ENCODE measurements around the gene ATRIP.
A peak's percentile ranks its signal among the peaks of the same experiment; 100 is the strongest.
"Not testable (repeated sequence)": the region's sequence is repeated elsewhere in the genome, so short reads cannot be mapped to it uniquely, and the experiment has no call there.

The ATRIP gene

DNA sequence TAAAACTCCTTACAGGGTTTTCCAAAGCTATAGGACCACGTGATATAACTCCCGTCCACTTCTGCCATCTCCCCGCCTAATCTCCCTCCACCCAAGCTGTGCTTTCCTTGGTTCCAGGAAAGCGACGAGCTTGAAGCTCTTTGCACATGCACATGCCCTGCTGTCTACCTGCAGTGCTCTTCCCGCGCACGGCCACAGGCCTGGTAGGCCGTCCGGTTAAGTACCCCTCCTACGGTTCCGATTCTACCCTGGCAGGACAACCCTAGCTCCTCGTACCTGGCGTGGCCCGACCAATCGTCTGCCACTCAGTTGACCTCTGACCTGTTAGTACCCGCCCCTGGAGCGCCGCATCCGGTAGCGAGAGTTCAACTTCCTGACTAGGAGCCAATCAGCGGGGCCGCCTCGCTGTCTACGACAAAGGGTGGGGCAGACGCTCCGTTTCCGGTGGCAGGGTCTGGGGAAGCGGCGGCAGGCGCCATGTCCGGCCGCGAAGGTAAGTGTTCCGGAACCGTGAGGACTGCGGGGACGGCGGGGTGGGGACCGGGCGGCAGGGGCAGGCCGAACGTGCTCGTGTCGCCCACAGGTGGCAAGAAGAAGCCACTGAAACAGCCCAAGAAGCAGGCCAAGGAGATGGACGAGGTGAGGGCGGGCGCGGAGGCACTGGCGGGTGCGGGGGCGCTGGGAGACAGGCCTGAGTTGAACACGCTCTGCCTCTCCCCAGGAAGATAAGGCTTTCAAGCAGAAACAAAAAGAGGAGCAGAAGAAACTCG lies 6.5 kb upstream of the ATRIP start, which contains the start of the genes CCDC51 and TMA7:
Gene CCDC51 (minus strand): TSS at position 300 of the 770 bp plus-strand sequence. CDS start 4,991 bp downstream, outside the sequence.
Gene TMA7 (plus strand): TSS at position 438 of the 770 bp plus-strand sequence. CDS start 40 bp downstream, at position 478.
- peak; percentile 89 to 97 for DNase-seq

DNA sequence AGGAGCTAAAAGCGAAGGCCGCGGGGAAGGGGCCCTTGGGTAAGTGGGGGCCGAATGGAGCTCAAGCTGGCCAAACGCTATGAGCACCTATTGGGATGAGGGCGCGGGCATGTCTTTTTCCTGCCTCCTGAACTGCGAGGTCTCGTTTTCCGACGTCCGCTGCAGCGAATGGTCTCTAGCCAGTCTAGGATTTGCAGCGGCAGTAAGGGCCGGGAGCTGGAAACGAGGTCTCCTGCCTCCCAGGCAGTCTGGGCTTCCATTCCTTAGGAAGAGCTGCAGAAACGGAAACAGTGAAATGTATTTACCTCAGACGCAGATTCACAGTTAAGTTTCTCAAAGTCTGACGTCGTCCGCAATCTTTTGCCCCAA lies 6.0 kb upstream of the ATRIP start:
- DNase-seq = no peak

DNA sequence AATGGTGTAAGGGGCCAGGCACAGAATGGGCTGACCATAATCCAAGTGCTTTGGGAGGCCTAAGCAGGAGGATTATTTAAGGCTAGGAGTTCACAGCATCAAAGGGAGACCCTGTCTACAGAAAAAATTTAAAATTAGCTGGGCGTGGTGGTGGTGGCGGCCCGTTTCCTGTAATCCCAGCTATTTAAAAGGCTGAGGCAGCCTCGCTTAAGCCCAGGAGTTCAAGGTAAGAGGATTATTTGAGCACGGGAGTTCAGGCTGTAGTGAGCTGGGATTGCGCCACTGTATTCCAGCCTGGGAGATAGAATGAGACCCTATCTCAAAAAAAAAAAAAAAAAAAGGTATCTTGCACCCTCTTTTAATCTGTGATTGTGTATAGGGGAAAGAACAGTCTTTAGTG lies 4.6 kb upstream of the ATRIP start:
- DNase-seq = no peak

DNA sequence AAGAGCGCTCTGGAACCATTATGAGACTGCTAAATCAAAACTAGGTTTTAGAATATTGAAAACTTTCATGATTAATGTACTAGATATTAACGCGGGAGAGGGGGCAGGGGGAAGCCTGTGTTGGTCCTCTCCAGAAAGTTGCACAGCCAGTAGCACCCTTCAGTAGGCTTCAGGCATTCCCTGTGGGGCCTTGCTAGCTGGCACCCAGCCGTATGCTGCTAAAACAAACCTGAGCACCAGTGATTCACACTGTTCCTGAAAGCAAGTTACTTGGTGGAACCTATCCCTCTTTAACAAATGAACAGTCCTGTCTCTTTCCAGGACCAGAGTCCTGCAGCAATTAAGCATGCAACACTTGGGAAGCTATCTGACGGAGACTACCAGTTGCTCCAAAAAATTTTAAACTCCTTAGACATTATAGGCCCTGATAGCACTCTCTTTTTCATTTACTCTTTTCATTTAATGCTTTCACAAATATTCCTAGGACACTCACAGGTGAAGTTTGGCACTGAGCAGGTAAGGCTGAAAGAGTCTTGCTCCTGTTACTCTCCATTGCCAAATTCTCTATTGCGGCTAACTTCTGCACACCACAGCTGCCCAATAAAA lies 1.2 kb upstream of the ATRIP start:
- no peak for DNase-seq

DNA sequence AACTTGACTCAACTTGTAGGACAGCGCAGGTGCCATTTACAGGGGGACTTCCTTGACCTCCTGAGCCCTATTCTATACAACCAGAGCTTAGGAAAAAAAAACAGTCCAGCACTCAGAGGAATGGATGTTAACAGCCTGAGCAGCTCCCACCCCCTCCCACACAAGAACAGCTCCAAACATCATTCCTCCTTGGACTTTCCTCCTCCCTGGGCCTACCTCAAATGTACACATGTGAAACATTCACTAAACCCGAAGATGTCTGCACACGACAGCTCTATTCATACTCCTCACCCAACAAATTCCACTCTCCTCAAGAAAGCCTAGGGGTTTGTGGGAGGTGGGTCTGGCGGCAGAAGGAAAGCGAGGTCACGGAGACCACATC lies 503 bp upstream of the ATRIP start:
- no peak for DNase-seq

DNA sequence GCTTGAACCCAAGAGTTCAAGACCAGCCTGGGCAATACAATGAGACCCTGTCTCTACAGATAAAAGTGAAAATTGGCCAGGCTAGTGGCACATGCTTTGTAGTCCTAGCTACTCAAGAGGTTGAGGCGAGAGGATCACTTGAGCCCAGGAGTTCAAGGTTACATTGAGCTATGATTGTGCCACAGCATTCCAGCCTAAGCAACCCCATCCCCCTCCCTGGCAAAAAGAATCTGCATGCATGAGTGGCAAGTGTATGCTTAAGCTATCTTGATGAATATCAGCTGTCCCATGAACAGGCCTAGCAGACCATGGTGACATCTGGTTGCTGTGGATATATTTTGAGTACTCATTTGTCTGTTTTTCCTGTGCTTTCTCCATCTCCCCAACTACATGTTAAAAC lies 4.7 kb downstream of the ATRIP start:
- DNase-seq = no peak

DNA sequence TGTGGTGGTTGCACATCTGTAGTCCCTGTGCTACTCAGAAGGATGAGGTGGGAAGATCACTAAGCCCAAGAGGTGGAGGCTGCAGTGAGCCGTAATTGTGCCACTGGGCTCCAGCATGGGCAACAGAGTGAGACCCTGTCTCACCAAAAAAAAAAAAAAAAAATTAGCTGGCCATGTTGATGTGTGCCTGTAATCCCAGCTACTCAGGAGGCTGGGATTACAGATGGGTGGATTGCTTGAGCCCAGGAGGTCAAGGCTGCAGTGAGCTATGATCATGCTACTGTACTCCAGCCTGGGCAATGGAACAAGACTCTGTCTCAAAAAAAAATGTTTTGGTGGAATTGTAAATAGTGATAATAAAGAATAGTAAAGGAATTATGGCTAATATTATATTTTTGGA lies 9.9 kb downstream of the ATRIP start:
- DNase-seq = no peak

DNA sequence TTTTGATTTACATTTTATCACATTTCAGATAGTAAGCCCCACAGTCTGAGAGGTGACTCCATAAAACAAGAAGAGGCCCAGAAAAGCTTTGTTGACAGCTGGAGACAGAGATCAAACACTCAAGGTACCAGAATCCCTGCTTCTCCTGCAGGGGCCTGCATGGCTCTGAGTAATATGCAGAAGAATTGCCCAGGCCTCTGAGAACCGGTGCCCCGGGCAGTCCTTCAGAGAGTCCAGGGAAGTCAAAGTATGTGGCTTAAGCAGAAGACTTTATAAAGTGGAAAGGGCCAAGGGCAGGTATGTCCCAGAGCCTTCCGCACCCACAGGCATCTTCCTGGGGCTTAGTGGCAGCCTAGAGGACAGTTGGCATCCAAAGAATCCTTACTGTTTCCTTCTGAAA lies 12.8 kb downstream of the ATRIP start:
- no peak for DNase-seq

DNA sequence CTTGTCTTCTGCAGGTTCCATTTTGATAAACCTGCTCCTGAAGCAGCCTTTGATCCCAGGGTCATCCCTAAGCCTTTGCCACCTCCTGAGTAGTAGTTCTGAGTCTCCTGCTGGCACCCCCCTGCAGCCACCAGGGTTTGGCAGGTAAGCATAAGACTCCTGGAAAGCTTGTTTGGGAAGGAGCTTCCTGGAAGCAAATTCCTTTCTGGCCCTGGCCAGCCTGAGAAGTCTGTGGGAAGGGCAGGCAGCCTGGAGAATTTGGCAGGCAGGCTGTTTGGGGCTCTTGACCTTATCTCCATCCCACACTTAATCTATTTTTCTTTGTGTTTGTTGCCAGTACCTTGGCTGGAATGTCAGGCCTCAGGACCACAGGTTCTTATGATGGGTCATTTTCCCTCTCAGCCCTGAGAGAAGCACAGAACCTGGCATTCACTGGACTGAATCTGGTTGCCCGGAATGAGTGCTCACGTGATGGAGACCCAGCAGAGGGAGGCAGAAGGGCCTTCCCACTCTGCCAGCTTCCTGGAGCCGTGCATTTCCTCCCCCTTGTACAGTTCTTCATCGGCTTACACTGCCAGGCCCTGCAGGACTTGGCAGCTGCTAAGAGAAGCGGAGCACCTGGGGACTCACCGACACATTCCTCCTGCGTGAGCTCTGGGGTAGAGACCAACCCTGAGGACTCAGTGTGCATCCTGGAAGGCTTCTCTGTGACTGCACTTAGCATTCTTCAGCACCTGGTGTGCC lies 13.4 kb downstream of the ATRIP start:
- DNase-seq = no peak

DNA sequence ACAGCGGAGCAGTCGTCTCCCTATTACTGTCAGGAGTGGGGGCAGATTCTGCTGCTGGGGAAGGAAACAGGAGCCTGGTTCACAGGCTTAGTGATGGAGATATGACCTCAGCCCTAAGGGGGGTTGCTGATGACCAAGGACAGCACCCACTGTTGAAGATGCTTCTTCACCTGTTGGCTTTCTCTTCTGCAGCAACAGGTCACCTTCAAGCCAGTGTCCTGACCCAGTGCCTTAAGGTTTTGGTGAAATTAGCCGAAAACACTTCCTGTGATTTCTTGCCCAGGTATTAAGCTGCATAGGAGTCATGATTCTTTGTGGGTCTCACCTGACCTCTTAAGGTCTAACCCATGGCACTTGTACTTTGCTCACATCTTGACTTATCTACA lies 14.0 kb downstream of the ATRIP start:
- DNase-seq = no peak

DNA sequence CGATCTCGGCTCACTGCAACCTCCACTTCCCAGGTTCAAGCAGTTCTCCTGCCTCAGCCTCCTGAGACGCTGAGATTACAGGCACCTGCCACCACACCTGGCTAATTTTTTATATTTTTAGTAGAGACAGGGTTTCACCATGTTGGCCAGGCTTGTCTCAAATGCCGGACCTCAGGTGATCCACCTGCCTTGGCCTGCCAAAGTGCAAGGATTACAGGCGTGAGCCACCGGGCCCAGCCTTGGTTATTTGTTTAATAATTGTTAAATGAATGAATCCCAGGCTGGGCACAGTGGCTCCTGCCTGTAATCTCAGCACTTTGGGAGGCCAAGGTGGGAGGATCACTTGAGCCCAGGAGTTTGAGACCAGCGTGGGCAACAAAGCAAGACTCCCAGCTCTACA lies 15.2 kb downstream of the ATRIP start:
- not testable (repeated sequence) for DNase-seq

DNA sequence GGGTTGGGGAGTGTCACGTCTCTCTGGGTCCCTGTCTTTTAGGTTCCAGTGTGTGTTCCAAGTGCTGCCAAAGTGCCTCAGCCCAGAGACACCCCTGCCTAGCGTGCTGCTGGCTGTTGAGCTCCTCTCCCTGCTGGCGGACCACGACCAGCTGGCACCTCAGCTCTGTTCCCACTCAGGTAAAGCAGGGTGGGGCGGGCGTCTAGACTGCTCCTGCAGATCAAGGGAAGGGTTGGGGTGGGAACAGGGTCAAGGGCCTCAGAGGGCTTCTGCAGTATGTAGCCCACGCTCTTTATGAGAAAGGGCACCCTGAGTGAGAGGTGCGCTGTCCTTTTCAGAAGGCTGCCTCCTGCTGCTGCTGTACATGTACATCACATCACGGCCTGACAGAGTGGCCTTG lies 17.2 kb downstream of the ATRIP start:
- DNase-seq = no peak

DNA sequence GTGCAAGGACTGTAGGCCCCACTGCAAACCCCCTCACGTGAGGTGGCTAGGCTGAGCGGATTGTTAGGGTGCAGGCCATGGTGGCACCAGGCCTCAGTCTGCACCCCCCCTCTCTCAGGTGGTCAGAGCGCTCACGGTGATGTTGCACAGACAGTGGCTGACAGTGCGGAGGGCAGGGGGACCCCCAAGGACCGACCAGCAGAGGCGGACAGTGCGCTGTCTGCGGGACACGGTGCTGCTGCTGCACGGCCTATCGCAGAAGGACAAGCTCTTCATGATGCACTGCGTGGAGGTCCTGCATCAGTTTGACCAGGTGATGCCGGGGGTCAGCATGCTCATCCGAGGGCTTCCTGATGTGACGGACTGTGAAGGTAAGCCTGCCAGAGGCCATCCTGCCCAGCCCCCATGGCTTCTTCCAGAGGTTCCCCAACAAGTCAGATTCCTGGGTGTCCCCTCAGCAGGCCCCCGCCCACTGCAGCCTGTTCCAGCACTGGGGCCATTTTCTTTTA lies 18.2 kb downstream of the ATRIP start:
- DNase-seq = no peak

DNA sequence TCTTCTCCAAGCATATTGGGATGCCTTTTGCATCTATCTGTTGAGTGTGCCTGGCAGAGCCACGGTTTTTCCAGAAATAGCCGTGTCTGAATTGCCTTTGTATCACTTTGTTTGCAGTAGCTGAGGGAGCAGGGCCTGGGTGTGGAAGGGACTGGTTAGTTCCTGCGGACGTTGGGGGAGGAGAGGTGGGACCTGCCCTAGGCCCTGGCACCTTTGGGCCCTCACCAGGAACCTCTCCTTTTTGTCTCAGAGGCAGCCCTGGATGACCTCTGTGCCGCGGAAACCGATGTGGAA lies 18.6 kb downstream of the ATRIP start:
- no peak for DNase-seq

DNA sequence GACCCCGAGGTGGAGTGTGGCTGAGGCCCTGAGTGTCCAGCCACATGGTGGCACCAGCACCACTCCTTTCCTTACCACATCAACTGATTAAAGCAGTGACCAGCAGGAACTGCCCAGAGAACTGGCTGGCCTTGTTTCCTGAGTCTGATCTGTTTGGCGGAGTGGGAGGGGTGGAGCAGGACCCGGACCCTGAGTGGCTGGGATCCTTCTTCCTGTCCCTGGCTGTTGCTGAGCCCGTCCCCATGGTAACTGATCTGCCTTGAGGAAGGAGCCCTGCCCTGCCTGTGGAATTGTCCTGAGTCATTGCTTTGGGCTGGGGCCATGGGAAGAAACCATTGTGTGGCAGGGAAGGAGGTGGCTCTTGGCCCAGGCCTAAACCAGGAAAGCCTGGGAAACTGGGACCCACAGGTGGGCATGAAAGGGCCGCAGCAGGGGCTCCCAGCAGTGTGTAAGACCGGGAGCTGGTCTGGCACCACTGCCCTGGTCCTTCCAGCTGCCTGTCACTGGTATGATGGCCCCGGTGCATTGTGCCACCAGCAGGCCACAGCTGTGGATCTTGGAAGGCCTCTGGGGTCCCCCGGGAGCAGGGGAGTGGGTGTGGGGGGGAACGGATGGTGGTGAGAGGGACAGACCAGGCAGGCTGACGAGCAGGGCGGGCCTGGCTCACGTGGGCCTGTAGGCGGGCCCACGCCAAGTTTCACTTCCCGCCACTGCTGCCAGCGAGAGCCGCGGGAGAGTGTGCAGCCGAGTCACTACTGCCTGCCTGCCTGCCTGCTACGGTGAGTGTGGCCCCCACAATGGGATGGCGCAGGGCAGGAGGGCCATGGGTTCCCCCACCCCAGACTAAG lies 19.2 kb downstream of the ATRIP start:
- peak; percentile 76 to 89 for DNase-seq

DNA sequence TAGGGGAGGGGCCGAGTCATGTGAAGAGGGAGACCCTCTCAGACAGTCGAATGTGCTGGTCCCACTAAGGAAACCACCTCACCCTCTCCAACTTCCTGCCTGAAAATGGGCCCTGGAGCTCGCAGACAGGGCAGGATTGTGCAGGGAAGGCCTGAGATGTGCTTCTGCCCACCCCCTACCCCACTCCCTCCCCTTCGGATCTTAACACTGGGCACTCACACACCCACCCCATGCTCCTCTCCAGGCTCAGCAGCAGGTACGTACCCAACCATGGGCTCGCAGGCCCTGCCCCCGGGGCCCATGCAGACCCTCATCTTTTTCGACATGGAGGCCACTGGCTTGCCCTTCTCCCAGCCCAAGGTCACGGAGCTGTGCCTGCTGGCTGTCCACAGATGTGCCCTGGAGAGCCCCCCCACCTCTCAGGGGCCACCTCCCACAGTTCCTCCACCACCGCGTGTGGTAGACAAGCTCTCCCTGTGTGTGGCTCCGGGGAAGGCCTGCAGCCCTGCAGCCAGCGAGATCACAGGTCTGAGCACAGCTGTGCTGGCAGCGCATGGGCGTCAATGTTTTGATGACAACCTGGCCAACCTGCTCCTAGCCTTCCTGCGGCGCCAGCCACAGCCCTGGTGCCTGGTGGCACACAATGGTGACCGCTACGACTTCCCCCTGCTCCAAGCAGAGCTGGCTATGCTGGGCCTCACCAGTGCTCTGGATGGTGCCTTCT lies 20.0 kb downstream of the ATRIP start:
- DNase-seq = no peak

DNA sequence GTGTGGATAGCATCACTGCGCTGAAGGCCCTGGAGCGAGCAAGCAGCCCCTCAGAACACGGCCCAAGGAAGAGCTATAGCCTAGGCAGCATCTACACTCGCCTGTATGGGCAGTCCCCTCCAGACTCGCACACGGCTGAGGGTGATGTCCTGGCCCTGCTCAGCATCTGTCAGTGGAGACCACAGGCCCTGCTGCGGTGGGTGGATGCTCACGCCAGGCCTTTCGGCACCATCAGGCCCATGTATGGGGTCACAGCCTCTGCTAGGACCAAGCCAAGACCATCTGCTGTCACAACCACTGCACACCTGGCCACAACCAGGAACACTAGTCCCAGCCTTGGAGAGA lies 20.5 kb downstream of the ATRIP start:
- DNase-seq = no peak

DNA sequence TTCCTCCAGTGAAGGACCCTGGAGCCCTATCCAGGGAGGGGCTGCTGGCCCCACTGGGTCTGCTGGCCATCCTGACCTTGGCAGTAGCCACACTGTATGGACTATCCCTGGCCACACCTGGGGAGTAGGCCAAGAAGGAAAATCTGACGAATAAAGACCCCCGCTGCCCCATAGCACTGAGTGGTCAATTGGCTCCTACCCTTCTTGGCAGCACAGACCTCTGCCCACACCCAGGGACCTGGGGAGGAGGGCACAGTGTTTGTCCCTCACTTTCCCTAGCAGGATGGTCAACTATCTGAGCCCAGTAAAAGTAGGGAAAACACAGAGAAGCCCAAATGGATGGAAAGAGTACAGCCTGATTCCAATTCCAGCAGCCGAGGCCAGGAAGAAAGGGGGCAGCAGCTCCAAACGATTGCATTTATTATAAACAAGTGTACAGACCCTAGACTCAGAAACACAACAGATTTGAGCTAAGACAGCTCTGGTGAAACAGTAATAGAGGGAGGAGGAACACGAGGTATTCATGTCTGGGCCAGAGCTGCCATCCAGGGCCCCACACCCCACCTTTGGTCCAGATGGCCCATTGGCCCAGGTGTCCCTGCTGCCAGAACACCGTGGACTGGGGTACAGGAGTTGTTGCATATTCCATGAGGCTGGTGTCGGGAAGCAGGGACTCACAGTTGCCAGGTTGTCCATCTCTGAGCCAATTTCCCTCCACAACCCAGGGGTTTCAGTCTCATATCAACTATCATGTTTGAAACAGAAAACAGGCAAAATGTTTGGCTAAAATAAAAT lies 21.1 kb downstream of the ATRIP start:
- no peak for DNase-seq

DNA sequence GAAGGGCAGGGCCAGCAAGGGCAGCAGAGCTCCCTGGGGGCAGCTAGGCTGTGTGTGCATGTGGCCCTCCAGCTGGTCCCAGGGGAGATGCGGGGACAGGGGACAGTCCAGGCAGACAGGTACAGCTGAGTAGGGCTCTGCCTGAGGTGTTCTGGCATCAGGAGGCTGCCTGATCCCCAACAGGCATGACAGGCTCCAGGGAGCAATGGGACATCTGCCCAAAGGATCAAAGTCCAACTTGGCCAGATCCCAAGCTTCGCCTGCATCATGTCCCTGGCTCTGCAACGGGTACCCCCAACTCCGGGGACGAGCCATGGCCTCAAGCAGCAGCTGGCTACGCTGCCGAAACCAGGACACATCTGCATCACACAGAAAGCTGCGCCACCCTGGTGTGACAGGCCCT lies 21.8 kb downstream of the ATRIP start:
- no peak for DNase-seq

DNA sequence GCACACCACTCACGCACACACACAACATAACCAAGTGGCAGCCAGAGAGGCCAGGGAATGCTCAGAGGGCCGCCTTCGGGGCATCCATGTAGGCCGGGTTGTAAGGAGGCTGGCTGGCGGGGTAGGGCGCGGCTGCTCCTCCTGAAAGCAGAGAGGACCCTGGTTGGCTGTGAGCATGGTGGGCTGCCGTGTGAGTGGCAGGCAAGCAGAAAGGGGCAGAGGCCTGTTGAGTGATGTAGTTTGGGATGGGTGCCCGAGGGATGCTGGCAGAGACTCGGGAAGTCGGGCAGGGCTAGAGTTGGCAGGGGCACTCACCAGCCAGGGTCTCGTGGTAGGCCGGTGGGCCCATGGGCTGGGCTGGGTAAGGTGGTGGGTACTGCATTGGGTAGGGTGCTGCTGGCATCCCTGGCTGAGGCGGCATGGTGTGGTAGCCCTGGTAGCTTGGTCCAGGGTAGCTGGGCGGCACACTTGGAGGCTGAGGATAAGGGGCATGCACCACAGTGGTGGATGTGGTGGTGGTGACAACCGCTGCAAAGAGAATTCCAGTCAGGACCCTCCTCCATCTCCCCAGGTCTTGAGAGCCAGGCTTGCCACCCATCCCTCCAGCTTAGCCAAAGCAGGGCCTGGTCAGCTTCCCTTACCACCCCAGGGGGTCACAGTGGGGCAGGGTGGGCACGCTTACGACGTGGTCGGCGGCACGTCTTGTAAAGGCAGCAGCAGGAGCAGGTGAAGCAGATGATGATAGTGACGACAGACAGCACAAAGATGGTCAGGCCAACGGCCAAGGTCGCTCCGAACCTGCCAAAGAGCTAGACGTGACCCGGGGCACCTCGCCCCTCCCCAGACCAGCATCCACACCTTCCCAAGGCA lies 22.7 kb downstream of the ATRIP start:
- DNase-seq = no peak

DNA sequence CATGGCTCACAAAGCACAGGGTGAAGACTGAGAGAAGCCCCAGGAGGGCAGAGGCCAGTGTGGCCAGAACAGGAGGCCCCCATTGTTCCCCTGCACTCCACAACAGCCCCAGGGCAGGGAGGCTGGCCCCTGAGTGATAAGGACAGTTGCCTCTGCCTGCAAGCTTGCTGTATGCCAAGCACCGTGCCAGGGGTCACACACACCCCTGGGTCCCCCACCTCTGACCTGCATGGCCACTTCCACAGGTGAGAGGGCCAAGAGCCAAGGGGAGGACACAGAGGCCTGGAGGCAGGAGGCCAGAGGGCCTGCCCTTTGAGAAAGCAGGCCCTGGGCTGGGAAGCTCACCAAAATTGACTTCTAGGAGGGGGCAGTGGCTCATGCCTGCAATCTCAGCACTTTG lies 23.7 kb downstream of the ATRIP start:
- no peak for DNase-seq
